GM19395 (cell line): ENCODE results near the gene SEC61A1.

ENCODE experiments used
- ATAC-seq: cut with Tn5 transposase; IDR thresholded peaks from one replicate; pipeline ENCODE4 v1.9.1; 2021; ENCODE audit warnings: mild to moderate bottlenecking, moderate library complexity; ENCODE audit not compliant: unreplicated experiment

The SEC61A1 gene

DNA sequence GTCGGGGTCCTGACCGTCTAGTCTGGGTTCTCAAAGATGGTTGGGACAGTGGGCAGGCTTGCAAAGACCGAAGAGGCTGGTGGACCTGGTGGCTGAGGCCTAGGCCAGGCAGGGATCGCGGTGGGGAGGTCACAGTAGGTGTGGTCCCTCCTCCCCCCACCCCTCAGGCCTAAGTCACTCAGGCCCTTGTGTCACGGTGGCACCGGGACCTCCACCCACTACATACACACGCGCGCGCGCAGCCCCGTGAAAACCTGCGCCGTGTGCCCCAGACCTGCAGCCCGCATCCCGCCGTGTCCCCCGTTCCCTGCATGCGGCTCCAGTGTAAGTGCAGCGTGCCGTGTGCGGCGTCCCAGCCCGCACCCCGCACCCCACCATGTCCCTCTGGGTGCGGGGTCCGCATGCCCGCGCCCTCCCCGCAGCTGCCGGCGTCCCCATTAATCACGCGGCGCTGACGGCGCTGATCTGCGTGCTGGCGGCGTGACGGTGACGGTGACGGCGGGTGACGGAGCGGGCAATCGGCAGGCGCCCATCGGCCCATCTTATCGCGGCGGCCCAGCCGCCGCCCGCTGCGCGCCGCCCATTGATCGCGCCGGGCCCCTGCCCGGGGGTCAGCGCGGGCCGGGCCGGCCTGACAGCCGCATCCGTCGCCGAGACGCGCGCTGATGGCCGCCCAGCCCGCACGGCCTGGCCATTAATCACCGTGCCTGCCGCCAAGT, 24.4 kb downstream of the SEC61A1 start:
- ATAC-seq, result no peak

DNA sequence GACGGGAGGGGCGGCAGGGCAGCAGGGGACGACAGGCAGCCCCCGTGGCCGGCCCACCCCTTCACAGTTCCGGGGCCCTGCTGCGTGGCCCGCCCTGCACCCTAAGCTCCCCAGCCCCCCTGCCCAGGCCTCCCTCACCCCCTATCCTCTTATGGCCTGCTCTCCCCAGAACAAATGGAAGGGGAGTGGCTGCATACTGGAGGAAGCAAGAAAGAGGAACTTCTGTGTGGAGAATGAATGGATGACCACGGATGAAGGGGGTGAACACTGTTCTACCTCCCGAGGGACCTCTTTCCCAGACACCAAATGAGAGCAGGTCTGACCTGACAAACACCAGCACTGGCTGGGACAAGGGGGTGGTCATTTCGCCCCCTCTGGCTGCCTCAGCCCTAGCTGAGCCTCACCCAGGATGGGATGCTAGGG, 25.0 kb downstream of the SEC61A1 start:
- no peak for ATAC-seq

DNA sequence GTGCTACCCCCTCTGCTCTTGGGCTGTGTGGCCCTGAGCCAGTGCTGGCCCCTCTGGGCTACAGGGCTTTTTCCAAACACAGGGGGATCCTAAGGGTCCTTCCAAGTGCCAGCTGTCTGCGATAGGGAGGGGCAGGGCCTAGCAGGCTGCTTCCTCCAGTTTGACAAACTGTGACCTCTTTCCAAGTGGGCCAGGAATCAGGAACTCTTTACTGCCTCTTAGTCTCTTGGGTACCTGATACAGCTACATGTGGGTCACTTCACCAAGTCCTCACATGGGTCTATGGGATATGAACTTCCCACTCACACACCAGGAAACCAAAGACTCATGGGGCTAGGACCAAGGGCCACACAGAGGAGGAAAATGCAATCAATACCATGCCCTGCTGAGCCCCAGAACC, 25.4 kb downstream of the SEC61A1 start:
- ATAC-seq, result no peak

GRCh38 chr3:128078322-128078721, 26.1 kb downstream of the SEC61A1 start:
- no peak for ATAC-seq

DNA sequence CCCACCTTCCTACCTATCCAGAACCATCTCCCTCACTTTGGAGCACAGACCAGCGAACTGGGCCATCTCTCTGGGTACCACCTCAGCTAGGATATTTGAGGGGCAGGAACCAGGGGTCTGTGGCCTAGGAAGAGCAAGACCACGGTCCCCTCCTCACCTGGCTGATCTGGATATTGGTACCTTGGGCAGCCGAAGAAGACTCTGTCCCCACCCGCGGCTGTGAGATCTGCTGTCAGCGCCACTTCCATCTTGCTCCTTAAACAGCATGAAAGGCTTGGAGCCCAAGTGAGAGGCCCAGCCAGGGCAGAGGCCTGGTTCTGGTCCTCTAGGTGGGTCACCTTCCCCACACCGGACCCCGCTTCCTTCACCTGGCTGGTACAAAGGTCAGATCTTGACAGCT, 26.6 kb downstream of the SEC61A1 start:
- no peak for ATAC-seq

- no peak for ATAC-seq
Observed at GRCh38 chr3:128079823-128080222, 27.6 kb downstream of the SEC61A1 start.

GRCh38 chr3:128080323-128081080, 28.3 kb downstream of the SEC61A1 start:
- no peak for ATAC-seq

DNA sequence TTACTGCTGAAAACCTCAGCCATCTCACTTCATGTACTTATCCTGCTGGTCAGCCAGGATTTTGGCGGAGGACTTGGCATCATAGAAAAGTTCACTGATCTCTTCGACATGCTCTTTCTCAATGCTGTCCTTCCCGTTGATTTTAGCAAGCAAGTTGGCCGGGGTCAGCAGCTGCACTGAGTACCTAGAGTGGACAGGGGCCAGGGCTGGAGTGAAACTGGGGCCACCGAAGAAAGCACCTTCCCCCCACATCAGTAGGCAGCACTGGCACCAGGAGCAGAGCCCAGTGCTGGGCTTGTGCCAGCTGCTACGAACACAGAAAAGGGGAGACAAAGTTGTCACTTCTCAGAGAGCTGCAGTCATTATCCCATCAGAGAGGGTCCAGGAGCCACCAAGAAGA, 29.0 kb downstream of the SEC61A1 start:
- no peak for ATAC-seq

DNA sequence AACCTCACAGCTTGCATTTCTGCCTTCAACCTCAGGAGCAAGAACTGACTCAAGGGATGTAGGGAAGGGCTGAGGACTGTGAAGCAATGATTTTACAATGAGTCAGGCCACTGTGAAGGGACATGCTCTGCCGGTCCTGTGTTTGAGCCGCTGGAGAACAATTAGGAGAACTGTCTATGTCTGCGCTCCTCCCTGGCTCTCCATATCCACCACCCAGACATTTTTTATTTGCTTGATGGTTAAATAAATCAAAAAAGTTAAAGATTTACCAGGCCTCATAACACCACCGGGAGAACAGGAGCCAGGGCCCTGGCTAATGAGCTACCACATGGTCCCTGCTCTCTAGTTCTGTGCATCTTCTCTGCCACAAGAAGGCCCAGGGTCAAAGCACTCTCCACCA, 29.6 kb downstream of the SEC61A1 start:
- ATAC-seq, result no peak

DNA sequence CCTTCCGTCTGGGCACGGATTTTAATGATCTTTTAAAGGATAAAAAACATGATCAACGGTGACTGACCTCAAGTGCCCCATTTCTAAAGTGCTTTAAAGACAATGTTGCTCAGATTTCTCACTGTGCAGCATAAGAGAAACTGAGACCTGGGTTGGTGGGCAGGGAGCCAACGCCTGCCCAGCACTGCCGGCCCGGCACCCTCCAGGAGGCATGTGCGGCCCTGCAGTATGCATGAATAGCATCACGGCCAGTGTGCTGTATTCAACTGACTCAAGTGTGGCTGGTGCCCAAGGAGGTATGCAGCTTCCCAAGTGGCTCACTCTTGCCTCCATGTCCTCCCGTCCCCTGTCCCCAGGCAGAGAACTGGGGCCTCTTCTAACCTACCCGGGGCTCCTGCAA, 30.3 kb downstream of the SEC61A1 start:
- no peak for ATAC-seq

DNA sequence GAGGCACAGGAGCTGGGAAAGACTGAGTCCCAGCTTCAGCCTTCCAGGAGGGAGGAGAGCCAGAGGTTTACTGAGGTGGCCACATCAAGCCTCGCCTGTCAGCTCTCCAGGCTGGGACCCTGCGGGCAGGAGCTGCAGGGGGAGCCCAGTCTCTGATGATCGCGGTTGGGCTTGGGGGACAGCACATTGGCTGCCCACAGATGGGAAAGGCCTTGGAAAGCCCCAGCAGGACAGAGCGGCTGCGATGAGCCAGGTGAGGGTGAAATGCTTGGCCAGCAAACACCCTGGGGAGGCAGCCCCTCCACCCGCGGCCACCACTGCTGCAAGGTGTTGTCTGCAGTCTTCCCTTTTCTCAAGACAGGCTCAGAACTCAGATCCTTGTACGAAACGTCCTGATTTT, 31.2 kb downstream of the SEC61A1 start:
- ATAC-seq, result no peak

- no peak for ATAC-seq
Observed at GRCh38 chr3:128083980-128084674, 31.9 kb downstream of the SEC61A1 start.

DNA sequence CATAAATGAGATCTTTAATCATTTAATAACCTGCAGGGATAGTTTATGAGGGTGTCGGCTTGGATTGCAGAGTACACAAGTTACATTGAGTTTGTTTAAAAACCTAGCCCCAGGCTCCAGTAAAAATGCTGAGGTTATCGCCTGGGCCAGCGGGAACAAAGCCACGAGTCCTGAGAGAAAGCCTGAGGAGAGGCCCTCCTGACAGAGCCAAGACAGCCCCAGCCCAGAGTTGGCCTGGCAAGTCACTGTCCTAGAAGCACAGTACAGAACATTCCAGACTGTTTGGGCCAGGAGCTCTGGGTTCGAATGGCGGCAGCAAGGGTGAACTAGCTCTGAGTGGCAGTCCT, 32.4 kb downstream of the SEC61A1 start:
- ATAC-seq, result no peak

GRCh38 chr3:128089135-128089534, 36.9 kb downstream of the SEC61A1 start:
- no peak for ATAC-seq

DNA sequence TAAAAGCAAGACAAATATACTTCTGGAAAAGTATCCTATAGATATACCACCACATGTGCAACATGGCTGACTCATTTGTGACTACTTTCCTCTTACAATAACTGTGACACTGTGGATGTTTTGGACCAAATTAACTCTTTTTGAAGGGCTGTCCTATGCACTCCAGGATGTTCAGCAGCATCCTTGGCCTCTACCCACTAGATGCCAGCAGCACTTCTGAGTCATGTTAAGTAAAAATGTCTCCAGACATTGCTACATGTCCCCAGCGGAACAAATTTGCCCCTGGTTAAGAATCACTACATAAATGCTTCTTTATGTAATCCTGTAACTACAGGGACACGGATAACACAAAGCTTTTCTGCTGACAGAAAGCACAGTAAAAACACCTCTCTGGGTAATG, 39.3 kb downstream of the SEC61A1 start:
- ATAC-seq, result no peak

- no peak for ATAC-seq
Observed at GRCh38 chr3:128094295-128095151, 42.3 kb downstream of the SEC61A1 start.

GRCh38 chr3:128095222-128095703, 43.0 kb downstream of the SEC61A1 start:
- ATAC-seq, result no peak

GRCh38 chr3:128098234-128098633, 46.0 kb downstream of the SEC61A1 start:
- no peak for ATAC-seq

- no peak for ATAC-seq
Observed at GRCh38 chr3:128100161-128100560, 47.9 kb downstream of the SEC61A1 start.

DNA sequence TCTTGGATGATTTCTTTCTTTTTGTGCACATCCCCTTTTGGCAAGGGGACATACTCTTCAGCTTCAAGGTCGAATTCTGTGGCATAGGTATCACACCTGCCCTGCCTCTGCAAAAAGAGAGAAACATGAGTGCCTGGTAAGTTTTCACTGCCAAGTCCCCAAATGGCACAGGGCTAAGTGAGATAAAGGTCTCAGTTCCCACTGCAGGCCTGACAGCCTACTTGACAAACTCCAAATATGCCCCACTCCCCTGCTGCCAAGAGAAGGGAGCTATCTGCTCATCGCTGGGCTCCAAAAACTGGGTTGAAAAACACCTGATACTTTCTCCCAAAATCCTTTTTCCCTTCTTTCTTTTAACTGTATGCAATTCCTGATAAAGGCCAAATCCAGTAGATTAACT, 48.4 kb downstream of the SEC61A1 start:
- no peak for ATAC-seq

GRCh38 chr3:128103136-128103676, 51.0 kb downstream of the SEC61A1 start:
- no peak for ATAC-seq
